OCI-LY3 (cell line): ENCODE data around the gene BZW1.

ENCODE experiments used
- EZH2phosphoT487 ChIP-seq: fragments of 200-600 bp; shearing (Covaris generic); IDR thresholded peaks from 2 replicates; pipeline ENCODE4 v1.6.1; 2018; ENCODE audit warnings: antibody characterized with exemption, mixed run types, low read depth
- TF ChIP-seq, protein P1 (sequence below): fragments of 200-600, 300-600 bp; sonication (generic); IDR thresholded peaks from 2 replicates; pipeline ENCODE4 v1.5.1; 2014; ENCODE audit warnings: antibody characterized with exemption, low read length, low read depth

DNA sequence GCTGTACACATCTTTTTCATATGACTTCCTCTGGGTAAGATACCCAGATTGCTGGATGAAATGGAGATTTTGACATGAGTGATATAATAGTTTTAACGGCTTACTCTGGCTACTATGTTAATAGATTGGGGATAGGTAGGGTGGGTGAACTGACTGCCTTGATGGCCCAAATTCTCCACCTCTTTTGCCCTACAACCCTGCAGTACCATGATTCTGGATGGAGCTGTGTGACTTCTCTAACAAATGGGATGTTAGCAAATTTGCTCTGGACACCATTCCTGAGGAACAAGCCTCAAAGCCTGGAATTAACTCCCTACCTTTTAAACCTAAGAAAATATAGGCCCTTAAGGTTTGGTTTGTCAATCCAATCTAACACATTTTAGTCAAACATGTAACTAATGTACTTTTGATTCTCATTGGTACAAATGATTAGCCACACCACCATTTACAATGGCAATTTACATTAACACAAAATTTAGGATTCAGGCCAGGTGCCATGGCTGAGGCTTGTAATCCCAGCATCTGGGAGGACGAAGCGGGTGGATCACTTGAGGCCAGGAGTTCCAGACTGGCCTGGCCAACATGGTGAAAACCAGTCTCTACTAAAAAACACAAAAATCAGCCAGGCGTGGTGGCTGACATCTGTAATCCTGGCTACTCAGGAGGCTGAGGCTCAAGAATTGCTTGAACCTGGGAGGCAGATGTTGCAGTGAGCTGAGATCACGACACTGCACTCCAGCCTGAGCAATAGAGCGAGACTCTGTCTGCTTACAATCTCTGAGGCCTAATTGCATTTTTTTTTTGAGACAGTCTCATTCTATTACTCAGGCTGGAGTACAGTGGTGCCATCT, 39.9 kb downstream of the BZW1 start:
- TF ChIP-seq, protein P1, sequence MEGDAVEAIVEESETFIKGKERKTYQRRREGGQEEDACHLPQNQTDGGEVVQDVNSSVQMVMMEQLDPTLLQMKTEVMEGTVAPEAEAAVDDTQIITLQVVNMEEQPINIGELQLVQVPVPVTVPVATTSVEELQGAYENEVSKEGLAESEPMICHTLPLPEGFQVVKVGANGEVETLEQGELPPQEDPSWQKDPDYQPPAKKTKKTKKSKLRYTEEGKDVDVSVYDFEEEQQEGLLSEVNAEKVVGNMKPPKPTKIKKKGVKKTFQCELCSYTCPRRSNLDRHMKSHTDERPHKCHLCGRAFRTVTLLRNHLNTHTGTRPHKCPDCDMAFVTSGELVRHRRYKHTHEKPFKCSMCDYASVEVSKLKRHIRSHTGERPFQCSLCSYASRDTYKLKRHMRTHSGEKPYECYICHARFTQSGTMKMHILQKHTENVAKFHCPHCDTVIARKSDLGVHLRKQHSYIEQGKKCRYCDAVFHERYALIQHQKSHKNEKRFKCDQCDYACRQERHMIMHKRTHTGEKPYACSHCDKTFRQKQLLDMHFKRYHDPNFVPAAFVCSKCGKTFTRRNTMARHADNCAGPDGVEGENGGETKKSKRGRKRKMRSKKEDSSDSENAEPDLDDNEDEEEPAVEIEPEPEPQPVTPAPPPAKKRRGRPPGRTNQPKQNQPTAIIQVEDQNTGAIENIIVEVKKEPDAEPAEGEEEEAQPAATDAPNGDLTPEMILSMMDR: no peak
- no peak for TF ChIP-seq EZH2phosphoT487
